K562 (cell line): ENCODE measurements around the gene ZNF213. TPM values are rescaled to one million over a fixed set of nuclear protein-coding genes. Genes with fewer than 3 reads are reported as not detected.

Experiments used
- BCLAF1 ChIP-seq, 2 experiments: fragments of 450-650 bp in 1 of 2; IDR thresholded peaks; 2 replicates each; pipeline ENCODE4 v1.6.1; 2011 to 2017; ENCODE audit warnings: low read depth in 2 of 2, antibody characterized with exemption in 1 of 2, borderline replicate concordance in 1 of 2, low read length in 1 of 2, mild to moderate bottlenecking in 1 of 2, mixed read lengths in 1 of 2; ENCODE audit not compliant: control insufficient read depth in 1 of 2
- EP400 ChIP-seq: fragments of 450-650 bp; IDR thresholded peaks from 2 replicates; pipeline ENCODE4 v1.6.1; 2017; ENCODE audit warnings: antibody characterized with exemption, mild to moderate bottlenecking, moderate library complexity
- GABPA ChIP-seq: fragments of 200-800 bp; sonication (Bioruptor generic); conservative IDR thresholded peaks from 2 replicates; pipeline ENCODE4 v1.6.1; 2016; ENCODE audit warnings: low read depth, missing genetic modification characterization, missing compliant biosample characterization
- GABPB1 ChIP-seq: sonication (generic); formaldehyde crosslinking; IDR thresholded peaks from 2 replicates; pipeline ENCODE4 v1.8.0; 2022; ENCODE audit warnings: mild to moderate bottlenecking, missing genetic modification reagents
- RAD21 ChIP-seq, 2 experiments: fragments of 250-450 bp in 1 of 2; fragments of 450-650 bp in 1 of 2; sonication (Bioruptor Pico) in 1 of 2; formaldehyde crosslinking in 1 of 2; IDR thresholded peaks in 1 of 2; conservative IDR thresholded peaks in 1 of 2; 2 replicates each; pipeline versions ENCODE4 v1.4.0 to v1.8.0; 2020 to 2022; ENCODE audit warnings: mild to moderate bottlenecking in 2 of 2, moderate library complexity in 1 of 2
- REST ChIP-seq, 2 experiments: fragments of 450-650 bp; formaldehyde crosslinking in 1 of 2; IDR thresholded peaks; 2 replicates each; pipeline versions ENCODE4 v1.4.0 to v1.6.1; 2014 to 2020; ENCODE audit warnings: mild to moderate bottlenecking in 2 of 2, borderline replicate concordance in 1 of 2, low read depth in 1 of 2
- SNRNP70 ChIP-seq: fragments of 200-400 bp; formaldehyde crosslinking; optimal IDR thresholded peaks from 2 replicates; pipeline ENCODE3; 2017; ENCODE audit warnings: low read depth, low read length
- polyA plus RNA-seq, 8 experiments: library from polyadenylated mRNA; depleted of rRNA in 4 of 8; stranded (reverse) in 5 of 8; unstranded in 3 of 8; fragments of >200 nt; fragmentation: Nextera tagmentation in 2 of 8; fragmentation: Illumina TruSeq in 1 of 8; extraction: Ambion mirVana in 2 of 8; extraction: Trizol in 1 of 8; gene quantifications; 2 replicates each; pipeline versions ENCODE4 v1.2.1 to v1.2.3, GENCODE V29; 2011 to 2014; ENCODE audit warnings: inconsistent platforms in 1 of 8, missing spikeins in 1 of 8
- total RNA-seq, 7 experiments: library from RNA; depleted of rRNA in 6 of 7; stranded (reverse); fragments of >200 nt in 6 of 7; fragmentation: Illumina TruSeq in 2 of 7; extraction: Trizol in 2 of 7; gene quantifications; 2 replicates each; pipeline versions ENCODE4 v1.2.1 to v1.2.3, GENCODE V29; 2011 to 2021; ENCODE audit warnings: low replicate concordance in 1 of 7
- TF ChIP-seq, protein P1 (sequence below): sonication (generic); formaldehyde crosslinking; IDR thresholded peaks from 2 replicates; pipeline ENCODE4 v1.8.1; 2023; ENCODE audit warnings: mild to moderate bottlenecking, missing genetic modification reagents

ZNF213 gene
- total and polyA plus RNA-seq, 9 of the 15 experiments (the other 6 are each of a cell fraction or from before 2014, with no cell fraction given), result 0.49 to 10.0 (median 1.8) TPM

DNA sequence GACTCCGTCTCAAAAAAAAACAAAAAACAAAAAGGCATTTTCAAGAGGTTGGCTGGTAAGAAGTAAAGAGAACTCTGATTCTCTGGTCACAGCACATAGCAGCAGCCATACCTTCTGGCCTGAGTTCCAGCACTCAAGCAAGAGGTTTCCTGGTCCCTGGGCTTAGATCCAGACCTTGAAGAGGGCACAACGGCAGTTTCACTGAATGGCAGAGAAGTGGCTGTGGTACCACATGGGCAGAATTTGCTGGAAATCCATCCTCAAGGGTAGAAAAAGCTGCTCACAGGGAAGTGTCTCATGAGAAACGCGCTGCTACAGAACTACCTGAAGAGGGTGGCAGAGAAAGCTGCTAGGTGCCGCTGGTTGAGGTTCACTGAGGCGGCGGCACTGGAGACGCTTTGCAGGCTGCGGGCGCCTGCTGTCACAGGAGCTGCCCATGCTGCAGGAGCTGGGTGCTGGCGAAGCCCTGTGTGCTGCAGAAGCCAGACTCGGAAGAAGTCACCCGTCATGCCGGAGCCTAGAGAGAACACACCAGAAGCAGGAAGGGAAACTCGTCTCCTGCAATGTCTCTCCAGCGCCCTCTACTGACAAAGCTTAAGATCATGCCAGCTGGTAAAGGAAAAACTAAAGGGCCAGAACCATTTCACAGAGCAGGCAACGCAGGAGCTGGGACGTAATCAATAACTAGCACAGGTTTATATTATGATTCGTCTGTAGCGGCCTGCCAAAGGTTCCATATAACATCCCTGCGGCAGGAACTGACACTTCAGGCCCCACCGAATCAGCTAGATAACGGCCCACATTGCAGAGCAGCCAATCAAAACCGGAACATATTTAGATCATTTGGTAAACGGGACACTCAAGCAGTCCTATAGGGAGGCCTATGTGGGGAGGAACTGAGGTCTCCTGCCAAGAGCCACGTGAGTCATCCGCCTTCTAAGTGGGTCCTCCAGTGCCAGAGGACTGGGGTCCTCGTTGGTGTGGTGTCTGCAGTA, 5.4 kb upstream of the ZNF213 start (continued):
- TF ChIP-seq BCLAF1 (IDR thresholded peaks at IDR 0.05; ENCODE audit: borderline replicate concordance in 1 of 2, control insufficient read depth in 1 of 2, low read depth in 2 of 2, low read length in 1 of 2) (0 out of 4 replicates have a peak, but pooled peaks of 1 of the 2 experiments have one; percentile 46), SNRNP70 (no peak), GABPA (tag) (peak; percentile 60; the same call in 1 of the 2 replicates), RAD21 (CRISPR knock-in tag; conservative IDR thresholded peaks at IDR 0.05 in 1 of 2, IDR thresholded peaks at IDR 0.05 in 1 of 2) (peak; percentile 72 to 79), EP400 (no peak), GABPB1 (CRISPR knock-in tag) (peak; percentile 47; the same call in 1 of the 2 replicates), REST (IDR thresholded peaks at IDR 0.05; ENCODE audit: borderline replicate concordance) (peak; percentile 75), REST (CRISPR knock-in tag; IDR thresholded peaks at IDR 0.05; ENCODE audit: low read depth) (no peak)
- TF ChIP-seq, protein P1, sequence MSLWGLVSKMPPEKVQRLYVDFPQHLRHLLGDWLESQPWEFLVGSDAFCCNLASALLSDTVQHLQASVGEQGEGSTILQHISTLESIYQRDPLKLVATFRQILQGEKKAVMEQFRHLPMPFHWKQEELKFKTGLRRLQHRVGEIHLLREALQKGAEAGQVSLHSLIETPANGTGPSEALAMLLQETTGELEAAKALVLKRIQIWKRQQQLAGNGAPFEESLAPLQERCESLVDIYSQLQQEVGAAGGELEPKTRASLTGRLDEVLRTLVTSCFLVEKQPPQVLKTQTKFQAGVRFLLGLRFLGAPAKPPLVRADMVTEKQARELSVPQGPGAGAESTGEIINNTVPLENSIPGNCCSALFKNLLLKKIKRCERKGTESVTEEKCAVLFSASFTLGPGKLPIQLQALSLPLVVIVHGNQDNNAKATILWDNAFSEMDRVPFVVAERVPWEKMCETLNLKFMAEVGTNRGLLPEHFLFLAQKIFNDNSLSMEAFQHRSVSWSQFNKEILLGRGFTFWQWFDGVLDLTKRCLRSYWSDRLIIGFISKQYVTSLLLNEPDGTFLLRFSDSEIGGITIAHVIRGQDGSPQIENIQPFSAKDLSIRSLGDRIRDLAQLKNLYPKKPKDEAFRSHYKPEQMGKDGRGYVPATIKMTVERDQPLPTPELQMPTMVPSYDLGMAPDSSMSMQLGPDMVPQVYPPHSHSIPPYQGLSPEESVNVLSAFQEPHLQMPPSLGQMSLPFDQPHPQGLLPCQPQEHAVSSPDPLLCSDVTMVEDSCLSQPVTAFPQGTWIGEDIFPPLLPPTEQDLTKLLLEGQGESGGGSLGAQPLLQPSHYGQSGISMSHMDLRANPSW (CRISPR knock-in tag), result 0 out of 2 replicates have a peak, but pooled peaks have one; percentile 60
